Vagina (tissue), 2 donors: ENCODE results near the gene PPP3CA. TPM values are rescaled to one million over a fixed set of nuclear protein-coding genes. Genes with fewer than 3 reads are reported as not detected.

Experiments
- DNase-seq, 2 donors: peaks; one replicate each; pipeline ENCODE4 v3.0.0-alpha.2; 2017; ENCODE audit errors: extremely low spot score in 2 of 2
- H3K27ac ChIP-seq: fragments of 200-600 bp; sonication (generic); one replicate; pipeline ENCODE4 v1.5.1; 2019
- H3K27me3 ChIP-seq: fragments of 200-600 bp; sonication (generic); one replicate; pipeline ENCODE4 v1.5.1; 2019
- H3K36me3 ChIP-seq, 2 donors: fragments of 200-600 bp; sonication (generic); one replicate each; pipeline ENCODE4 v1.5.1; 2017 to 2019
- H3K4me1 ChIP-seq: fragments of 200-600 bp; sonication (generic); one replicate; pipeline ENCODE4 v1.5.1; 2019
- H3K4me3 ChIP-seq, 2 donors: fragments of 200-600 bp; sonication (generic); 1 replicate in 1 of 2; 2 replicates in 1 of 2; pipeline ENCODE4 v1.5.1; 2016 to 2019
- H3K9me3 ChIP-seq: fragments of 200-600 bp; sonication (generic); one replicate; pipeline ENCODE4 v1.5.1; 2019
- CTCF ChIP-seq, 3 experiments: fragments of 450-650 bp in 2 of 3; fragments of 200-600 bp in 1 of 3; sonication (generic) in 1 of 3; IDR thresholded peaks; one replicate each; pipeline ENCODE4 v1.5.1; 2017 to 2019; ENCODE audit warnings: antibody characterized with exemption in 3 of 3, mild to moderate bottlenecking in 2 of 3, moderate library complexity in 2 of 3
- POLR2A ChIP-seq, 2 donors: fragments of 450-650 bp; IDR thresholded peaks; one replicate each; pipeline ENCODE4 v1.6.1; 2017; ENCODE audit warnings: antibody characterized with exemption in 2 of 2, mild to moderate bottlenecking in 2 of 2, moderate library complexity in 2 of 2
- POLR2AphosphoS5 ChIP-seq, 2 donors: sonication (generic); formaldehyde crosslinking; IDR thresholded peaks; one replicate each; pipeline ENCODE4 v1.9.0; 2017; ENCODE audit warnings: antibody characterized with exemption in 2 of 2, mild to moderate bottlenecking in 2 of 2, low read depth in 1 of 2; ENCODE audit not compliant: insufficient read depth in 1 of 2
- intact Hi-C: fragments of 100-400 bp; cut with DNase I; formaldehyde crosslinking; loops from one replicate; pipeline ENCODE4 v1.15.1; 2023
- total RNA-seq: library from RNA; depleted of rRNA; stranded (reverse); fragments of >200 nt; gene quantifications from one replicate; pipeline ENCODE4 v1.2.3, GENCODE V29; 2016

Gene PPP3CA
- total RNA-seq, 1 donor from 2014 or later: 45.9 TPM

- H3K27ac ChIP-seq: no peak overlapping the region
- DNase-seq: no peak
Observed at GRCh38 chr4:101175896-101176676, 171.2 kb downstream of the PPP3CA start.

DNA sequence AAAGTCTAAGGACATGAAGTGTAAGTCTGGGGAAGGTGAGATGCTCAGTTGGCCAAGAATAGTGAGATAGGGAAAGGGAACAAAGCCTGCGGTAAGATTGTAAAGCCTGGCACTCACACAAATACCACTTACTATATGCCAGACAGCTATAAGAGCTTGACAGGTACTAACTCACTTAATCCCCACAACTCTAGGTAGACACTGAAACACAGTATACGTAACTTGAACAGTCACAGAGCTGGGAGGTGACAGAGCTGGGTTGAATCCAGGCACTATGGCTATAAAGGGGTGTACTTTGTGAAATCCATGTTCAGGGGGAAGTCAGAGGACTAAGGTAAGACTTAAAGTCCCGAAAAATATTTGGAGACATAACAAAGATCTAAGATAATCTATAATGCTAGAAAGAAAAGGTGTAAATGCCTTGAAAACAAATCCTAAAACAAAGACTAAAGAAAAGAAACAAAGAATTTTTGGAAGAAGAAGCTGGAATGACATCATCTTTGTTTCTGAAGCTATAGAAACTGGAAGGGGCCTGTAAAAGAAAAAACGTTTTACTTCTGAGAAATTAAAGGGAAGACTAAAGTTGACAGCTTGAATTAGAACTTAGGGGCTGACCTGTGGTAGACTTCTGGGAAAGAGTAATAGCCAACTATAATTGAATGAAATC lies 172.5 kb downstream of the PPP3CA start:
- Histone ChIP-seq H3K27ac (no peak overlapping the region), H3K27me3 (no peaks in the 10 kb centered on the region), H3K9me3 (no peaks in the 10 kb centered on the region), H3K36me3 (no peaks in the 10 kb centered on the region), H3K4me3 (no peak overlapping the region), H3K4me1 (peaks cover 32% of the 10 kb centered on the region)
- no peak for DNase-seq
- intact Hi-C loops: no loop called here
- TF ChIP-seq CTCF (IDR thresholded peaks at IDR 0.05) (no peak), POLR2AphosphoS5 (IDR thresholded peaks at IDR 0.05; ENCODE audit: insufficient read depth in 1 of 2, low read depth in 1 of 2) (no peak), POLR2A (IDR thresholded peaks at IDR 0.05) (no peak)

More at GRCh38 chr4:101175896-101176676, 171.2 kb downstream of the PPP3CA start:
- Histone ChIP-seq H3K4me1 (peaks cover 32% of the 10 kb centered on the region), H3K36me3 (no peaks in the 10 kb centered on the region), H3K27me3 (no peaks in the 10 kb centered on the region), H3K4me3 (no peak overlapping the region), H3K9me3 (no peaks in the 10 kb centered on the region)
- intact Hi-C loops: no loop called here
- TF ChIP-seq POLR2AphosphoS5 (IDR thresholded peaks at IDR 0.05; ENCODE audit: insufficient read depth in 1 of 2, low read depth in 1 of 2) (peak in 1 of 2 donors; percentile 46), CTCF (IDR thresholded peaks at IDR 0.05) (no peak)

GRCh38 chr4:101172369-101172768 lies 175.0 kb downstream of the PPP3CA start:
- Histone ChIP-seq H3K36me3 (no peaks in the 10 kb centered on the region), H3K4me1 (peaks cover 32% of the 10 kb centered on the region), H3K4me3 (no peak overlapping the region), H3K27me3 (no peaks in the 10 kb centered on the region), H3K27ac (no peak overlapping the region), H3K9me3 (no peaks in the 10 kb centered on the region)
- no peak for TF ChIP-seq POLR2A (IDR thresholded peaks at IDR 0.05)
- TF ChIP-seq POLR2AphosphoS5 (IDR thresholded peaks at IDR 0.05; ENCODE audit: insufficient read depth in 1 of 2, low read depth in 1 of 2): no peak
- TF ChIP-seq CTCF (IDR thresholded peaks at IDR 0.05): no peak
- intact Hi-C loops: no loop called here
- no peak for DNase-seq

- TF ChIP-seq POLR2AphosphoS5 (IDR thresholded peaks at IDR 0.05; ENCODE audit: insufficient read depth in 1 of 2, low read depth in 1 of 2) (no peak), POLR2A (IDR thresholded peaks at IDR 0.05) (no peak), CTCF (IDR thresholded peaks at IDR 0.05) (no peak)
- Histone ChIP-seq H3K27me3 (no peaks in the 10 kb centered on the region), H3K9me3 (no peaks in the 10 kb centered on the region), H3K27ac (no peak overlapping the region), H3K4me3 (no peak overlapping the region), H3K4me1 (peaks cover 33% of the 10 kb centered on the region), H3K36me3 (no peaks in the 10 kb centered on the region)
- no peak for DNase-seq
- intact Hi-C loops: no loop called here
Observed at GRCh38 chr4:101171747-101172146, 175.6 kb downstream of the PPP3CA start.
